LoVo (cell line): ENCODE results near the gene CA10.

Source experiments
- DNase-seq: peaks from one replicate; pipeline ENCODE4 v3.0.0-alpha.2; 2016; ENCODE audit warnings: low spot score

Gene CA10

GRCh38 chr17:51873302-51873701 is 285.2 kb downstream of the CA10 start:
- no peak for DNase-seq

- peak; percentile 51 for DNase-seq
Measured at GRCh38 chr17:51869387-51869786, 289.1 kb downstream of the CA10 start.

- DNase-seq, result no peak
Measured at GRCh38 chr17:51860954-51861561, 297.5 kb downstream of the CA10 start.

GRCh38 chr17:51857052-51857597 is 301.4 kb downstream of the CA10 start:
- DNase-seq, result no peak

DNA sequence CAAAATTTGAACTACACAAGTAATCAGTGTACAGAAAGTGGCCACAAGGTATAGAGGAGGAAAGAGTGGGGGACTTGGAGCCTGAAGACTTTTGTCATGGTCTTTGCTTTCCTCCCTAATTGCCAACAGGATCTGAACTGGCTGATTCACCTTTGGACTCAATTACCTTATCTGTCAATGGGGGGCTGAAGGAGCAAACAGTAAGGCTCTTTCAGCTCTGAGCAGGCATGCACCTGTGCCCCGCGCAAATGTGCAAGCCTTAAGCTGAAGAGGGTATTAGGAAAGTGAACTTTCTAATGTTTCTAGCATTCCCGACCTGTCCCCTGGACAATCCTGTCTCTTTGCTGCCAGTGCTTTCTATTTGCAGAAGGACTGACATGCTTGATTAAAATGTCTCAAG is 302.7 kb downstream of the CA10 start:
- DNase-seq, result no peak

- no peak for DNase-seq
Measured at GRCh38 chr17:51853857-51854256, 304.7 kb downstream of the CA10 start.

- no peak for DNase-seq
Measured at GRCh38 chr17:51852603-51853002, 305.9 kb downstream of the CA10 start.

DNA sequence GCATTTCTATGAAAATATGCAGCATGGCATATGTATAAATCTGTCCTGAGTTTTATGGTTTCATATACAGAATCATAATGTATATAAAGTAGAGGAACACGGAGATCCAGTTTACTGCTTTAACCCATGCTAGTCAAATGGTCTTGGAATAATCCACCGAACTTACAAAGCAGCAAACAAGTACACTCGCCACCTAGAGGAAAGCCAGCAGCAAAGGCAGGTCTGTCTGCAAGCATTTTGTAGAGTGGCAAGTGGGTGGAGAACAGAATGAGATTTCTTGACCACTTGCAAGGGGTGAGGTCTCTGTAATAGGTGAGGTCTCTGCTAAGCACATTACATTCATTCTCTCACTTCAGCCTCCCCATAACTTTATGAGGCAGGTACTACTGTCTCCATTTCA is 308.3 kb downstream of the CA10 start:
- DNase-seq, result no peak

- no peak for DNase-seq
Measured at GRCh38 chr17:51848451-51848850, 310.1 kb downstream of the CA10 start.

DNA sequence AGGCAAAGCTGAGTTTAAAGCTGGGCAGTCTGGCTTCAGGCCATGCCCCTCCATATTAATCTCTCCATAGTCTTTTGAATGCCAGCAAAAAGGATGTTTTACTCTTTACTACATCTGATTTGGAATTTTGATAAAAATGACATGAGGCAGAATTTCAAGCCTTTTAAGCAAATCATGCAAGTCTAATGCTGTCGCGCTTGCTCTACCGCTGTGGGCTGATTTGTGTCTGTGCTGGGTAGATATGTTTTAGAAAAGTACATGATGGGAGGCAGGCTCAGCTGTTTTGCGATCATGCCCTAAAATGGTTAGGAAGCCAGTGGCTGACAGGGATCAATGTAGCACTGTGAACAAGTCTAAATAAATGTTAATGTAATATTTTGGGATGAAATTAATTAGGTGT is 311.9 kb downstream of the CA10 start:
- no peak for DNase-seq

DNA sequence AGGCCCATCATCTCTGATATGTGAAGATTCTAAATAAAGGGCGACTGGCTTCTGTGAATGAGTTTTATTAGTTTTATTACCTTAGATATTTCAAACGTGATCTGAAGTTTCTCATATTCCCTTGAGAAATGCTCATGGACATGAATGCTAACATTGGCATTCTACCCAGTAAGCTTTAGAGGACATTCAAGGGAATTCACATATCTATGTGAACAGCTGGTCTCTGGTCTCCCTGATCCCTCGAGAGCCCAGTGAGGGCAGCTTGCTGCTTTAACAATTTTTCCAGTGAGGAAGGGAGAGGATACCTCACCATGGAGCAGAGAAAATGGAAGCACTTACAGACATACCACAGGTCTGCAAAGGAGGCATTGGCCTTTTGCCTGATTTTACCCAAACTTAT is 312.7 kb downstream of the CA10 start:
- no peak for DNase-seq

DNA sequence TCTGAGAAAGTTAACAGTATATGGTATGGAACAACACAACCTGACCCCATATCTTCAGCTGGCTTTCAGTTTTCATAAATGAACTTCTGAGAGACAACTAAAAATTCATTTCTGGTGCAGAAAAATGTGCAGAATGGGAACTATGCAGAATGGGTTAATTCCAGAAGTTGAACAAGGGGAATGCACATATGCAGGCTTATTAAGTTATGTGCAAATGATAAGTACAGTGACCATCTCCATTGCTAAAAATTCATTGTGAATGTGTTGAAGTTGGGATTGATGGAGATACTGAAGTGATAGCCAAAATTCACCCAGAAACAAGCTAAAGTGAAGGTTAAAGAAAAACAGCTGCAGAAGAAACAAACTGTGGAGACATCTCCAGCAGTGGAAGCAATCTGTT is 315.8 kb downstream of the CA10 start:
- DNase-seq, result no peak

DNA sequence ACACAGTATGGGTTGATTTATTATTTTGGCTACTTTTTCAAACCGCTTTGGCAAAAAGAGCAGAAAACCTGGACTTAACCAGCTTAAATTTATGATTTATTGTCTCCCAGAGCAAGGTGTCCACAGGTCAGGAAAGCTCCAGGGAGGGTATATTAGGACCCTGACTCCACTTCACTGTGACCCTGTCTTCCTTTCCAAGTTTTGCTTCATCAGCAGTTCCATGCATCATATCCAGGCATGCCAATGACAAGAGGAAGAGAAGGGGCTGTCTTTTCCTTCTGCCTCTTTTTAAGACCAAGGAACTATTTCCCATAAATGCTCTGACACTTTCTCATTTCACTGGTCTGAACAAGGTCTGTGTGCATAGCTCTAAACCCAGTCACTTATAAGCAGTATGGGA is 316.8 kb downstream of the CA10 start:
- no peak for DNase-seq

DNA sequence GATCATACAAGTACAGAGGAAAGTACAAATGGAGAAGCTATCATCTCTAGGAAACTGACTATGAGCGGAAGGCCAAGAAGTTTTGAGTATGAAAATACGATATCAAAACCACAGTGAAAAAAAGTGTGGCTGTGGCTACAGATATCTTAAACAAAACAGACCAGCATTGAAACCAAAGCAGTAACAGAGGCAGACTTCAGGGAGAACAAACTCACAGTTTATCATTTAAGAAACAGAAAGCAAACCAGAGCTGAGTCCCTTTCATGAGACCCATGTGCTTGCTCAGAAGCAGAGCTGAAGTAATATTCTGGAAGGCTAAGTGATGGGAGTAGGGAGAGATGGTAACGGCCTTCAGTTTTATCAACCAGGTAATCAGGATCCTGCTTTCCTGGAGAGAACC is 317.8 kb downstream of the CA10 start:
- DNase-seq, result no peak

DNA sequence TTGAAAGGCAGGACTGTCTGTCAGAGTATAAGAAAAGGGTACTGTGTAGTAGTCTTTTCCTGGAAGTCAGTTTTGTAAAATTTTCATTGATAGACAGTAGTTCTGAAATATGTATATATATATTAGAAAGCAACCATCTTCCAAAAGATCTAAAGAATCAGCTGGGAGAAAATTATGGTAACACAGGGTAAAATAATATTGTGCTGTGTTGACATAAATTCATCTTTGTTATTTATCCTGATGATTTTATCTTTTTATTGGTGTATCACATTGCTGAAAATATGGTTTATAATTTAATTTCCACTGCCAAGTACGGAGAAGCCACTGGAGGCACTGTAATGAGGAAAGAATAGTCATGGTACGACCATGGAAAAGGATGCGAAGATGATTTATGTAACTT is 324.9 kb downstream of the CA10 start:
- no peak for DNase-seq

DNA sequence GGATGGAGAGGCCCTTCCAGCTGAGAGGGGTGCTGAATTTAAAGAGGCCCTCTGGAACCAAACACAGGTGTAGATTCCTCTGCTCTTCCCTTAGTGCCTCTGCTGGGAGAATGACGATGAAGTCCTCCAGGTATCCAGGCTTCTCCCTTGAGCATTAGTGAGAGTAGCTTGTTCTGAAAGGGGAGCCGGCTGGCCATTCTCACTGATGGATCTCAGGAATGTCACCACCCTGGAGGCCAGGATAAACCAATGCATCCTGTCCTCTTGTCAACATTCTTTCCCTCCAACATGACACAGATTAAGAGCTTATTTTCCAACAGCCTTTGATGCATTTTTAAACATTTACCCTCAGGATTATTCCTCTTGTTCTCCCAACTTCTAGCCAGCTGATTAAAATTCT is 325.5 kb downstream of the CA10 start:
- DNase-seq, result no peak

GRCh38 chr17:51830886-51831285 is 327.6 kb downstream of the CA10 start:
- no peak for DNase-seq

DNA sequence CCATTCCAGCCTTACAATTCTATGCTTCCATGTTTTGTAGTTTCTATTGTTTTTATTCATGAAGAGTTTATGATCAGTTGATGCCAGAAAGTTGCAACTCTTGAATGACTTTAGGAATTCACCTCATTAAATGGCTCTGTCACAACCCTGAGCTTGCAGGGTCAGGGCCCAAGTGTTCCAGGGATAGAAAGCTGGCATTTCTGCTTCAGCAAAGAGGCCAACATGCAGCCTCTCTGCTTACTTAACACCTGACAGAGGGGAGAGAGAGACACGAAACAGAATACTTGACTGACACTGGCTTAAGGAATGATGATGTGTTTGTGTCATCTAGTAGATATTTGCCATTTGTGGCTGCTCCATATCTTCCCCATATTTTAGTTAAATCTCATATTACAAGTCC is 328.1 kb downstream of the CA10 start:
- DNase-seq, result no peak

DNA sequence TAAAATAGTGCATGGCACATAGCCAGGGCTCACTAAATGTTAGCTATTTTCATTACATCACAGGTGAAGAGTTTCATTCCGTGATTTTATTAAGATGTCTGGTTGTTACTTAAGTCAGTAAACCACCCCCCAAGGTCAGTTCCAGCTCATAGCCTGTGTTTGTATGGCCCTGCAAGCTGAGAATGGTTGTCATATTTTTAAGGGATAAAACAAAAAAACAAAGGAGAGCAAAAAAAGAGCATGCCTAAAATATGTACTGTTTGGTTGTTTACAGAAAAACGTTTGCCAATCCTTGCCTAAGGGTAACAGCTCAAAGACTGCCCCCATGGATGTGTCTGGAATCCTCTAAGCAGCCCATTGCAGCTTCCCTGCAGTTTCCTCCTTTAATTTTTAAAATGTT is 329.6 kb downstream of the CA10 start:
- no peak for DNase-seq

DNA sequence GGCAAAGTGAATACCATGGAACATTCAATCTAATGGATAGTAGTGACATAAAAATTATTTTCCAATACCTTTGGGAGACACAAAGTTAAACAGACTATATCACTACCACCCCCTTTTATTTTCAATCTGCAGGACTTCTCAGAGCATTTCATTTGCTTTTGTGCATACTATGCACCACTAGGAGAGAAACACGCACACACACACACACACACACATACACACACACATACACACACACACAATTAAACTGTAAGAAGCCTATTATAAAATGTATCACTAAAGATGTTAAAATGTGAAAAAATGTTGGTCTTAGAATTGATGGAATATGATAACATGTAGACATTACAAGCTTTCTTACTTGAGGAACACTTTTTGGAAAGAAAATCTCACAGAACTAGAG is 331.4 kb downstream of the CA10 start:
- DNase-seq, result no peak

DNA sequence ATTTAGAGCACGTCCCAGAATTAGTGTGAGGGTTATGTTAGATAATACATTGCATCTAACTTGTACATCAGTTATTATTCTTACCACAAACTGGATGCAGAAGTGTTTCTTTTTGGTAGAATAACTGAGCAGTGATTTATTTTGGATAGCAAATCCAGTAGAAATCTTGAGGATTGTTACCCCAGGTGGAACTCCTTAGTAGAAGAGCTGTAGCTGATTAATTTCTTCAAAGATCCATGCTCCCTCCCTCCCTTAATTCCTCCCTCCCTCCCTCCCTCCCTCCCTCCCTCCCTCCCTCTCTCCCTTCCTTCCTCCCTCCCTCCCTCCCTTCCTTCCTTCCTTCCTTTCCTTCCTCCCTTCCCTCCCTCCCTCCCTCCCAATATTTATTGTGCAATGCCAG is 337.7 kb downstream of the CA10 start:
- DNase-seq, result no peak

DNA sequence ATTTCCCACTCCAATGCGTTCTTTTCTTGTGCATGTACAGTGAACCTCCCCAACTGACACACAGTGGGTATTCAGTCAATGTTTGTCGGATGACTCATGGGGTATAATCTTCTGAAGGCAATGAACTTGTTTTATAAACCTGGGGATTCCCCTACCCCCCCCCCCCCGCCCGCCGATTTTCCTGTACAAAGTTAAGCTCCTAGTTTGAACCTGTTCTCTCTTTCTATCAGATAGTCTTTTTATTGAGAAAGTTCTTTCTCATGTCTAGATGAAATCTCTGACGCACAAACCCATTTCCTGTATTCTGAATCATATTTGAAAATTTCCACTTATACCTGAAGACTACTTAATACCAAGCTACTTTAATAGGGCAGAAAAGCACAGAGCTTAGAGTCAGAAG is 338.3 kb downstream of the CA10 start:
- DNase-seq, result no peak

DNA sequence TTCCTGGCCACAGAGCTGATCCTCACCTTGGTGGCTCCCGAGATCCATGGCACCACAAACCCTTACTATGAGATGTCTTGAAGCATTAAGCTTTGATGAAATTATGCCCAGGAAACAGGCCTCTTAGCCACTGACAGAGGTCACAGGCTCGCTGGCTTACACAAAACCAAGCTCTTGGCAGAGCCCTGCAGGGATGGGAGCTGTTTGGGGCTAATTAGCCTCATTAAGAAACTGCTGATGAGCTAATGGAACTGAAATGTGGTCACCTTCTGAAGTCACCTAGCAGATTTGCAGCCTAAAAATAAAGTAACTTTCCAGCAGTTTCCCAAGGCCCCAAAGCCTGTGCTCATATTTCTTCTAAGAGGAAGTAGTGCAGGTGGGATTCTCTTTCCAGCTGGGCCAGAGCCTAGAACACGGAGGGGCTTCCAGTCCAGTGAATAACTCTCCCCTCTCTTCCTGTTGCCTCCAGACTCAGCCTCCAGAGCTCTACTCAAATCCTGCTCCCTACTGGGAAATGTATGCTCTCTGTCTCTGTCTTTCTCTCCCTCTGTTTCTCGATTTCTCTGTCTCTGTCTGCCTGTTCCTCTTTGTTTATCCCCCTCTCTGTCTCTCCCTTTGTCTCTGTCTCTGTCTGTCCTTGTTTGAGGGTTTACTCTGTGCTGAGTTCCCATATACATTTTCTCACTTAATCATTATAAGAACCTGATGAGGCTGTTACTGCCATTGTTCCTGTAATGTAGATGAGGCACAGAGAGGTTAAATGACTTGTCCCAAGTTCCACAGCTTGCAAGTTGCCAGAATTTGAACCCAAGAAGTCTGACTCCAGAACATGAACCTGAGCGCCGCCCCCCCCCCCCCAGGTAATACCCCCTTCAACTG is 338.9 kb downstream of the CA10 start:
- no peak for DNase-seq

DNA sequence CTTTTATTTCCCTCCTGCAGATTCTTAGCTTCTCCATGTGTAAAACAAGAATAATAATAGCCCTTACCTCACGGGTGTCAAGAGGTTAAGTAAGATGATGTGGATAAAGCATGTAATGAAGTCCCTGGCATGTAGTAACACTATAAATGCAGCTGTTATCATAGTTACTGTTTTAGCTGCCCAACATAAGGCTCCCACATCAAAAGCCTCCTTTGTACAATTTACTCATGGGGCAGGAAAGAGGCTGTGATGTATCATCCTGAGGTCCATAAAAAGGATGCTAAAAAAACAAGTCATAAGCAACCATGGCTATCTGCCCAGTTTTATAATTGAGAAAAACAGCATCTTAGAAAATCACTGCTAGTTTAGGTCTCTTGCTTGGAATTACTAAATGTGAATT is 339.7 kb downstream of the CA10 start:
- no peak for DNase-seq
